HFF-Myc (cell line): ENCODE data around the gene PCK2.

Experiments
- DNase-seq: peaks from one replicate; pipeline ENCODE4 v3.0.0-alpha.2; 2011; ENCODE audit warnings: low read depth; ENCODE audit errors: extremely low read depth
- H3K4me3 ChIP-seq: replicated peaks from 2 replicates; pipeline ENCODE4 v1.5.1; 2011; ENCODE audit warnings: low read depth, mild to moderate bottlenecking, control low read depth, low read length
- CTCF ChIP-seq: IDR thresholded peaks from 2 replicates; pipeline ENCODE4 v1.5.1; 2012; ENCODE audit warnings: mild to moderate bottlenecking, low read depth, low read length, control low read depth; ENCODE audit errors: missing control alignments

Gene PCK2

GRCh38 chr14:24072436-24072835, 21.7 kb upstream of the PCK2 start:
- no peak for TF ChIP-seq CTCF
- no peak for DNase-seq
- H3K4me3 ChIP-seq = no peak overlapping the region

- no peak for TF ChIP-seq CTCF
- no peak overlapping the region for H3K4me3 ChIP-seq
- DNase-seq = no peak
Observed at GRCh38 chr14:24072881-24073877, 20.9 kb upstream of the PCK2 start.

- H3K4me3 ChIP-seq = no peak overlapping the region
- TF ChIP-seq CTCF = no peak
- no peak for DNase-seq
Observed at GRCh38 chr14:24074625-24075484, 19.3 kb upstream of the PCK2 start.

GRCh38 chr14:24075485-24076301, 18.4 kb upstream of the PCK2 start:
- H3K4me3 ChIP-seq = no peak overlapping the region
- no peak for DNase-seq
- no peak for TF ChIP-seq CTCF

GRCh38 chr14:24076302-24076601, 17.9 kb upstream of the PCK2 start:
- H3K4me3 ChIP-seq = no peak overlapping the region
- no peak for TF ChIP-seq CTCF
- DNase-seq = no peak

GRCh38 chr14:24077086-24077485, 17.0 kb upstream of the PCK2 start:
- no peak for TF ChIP-seq CTCF
- DNase-seq = no peak
- no peak overlapping the region for H3K4me3 ChIP-seq
